ENCODE data around the gene ZFX. TPM values are rescaled to one million over a fixed set of nuclear protein-coding genes. Genes with fewer than 3 reads are reported as not detected.

Gene ZFX
- total RNA-seq, 1 experiment from 2014 or later: 10.5 TPM

DNA sequence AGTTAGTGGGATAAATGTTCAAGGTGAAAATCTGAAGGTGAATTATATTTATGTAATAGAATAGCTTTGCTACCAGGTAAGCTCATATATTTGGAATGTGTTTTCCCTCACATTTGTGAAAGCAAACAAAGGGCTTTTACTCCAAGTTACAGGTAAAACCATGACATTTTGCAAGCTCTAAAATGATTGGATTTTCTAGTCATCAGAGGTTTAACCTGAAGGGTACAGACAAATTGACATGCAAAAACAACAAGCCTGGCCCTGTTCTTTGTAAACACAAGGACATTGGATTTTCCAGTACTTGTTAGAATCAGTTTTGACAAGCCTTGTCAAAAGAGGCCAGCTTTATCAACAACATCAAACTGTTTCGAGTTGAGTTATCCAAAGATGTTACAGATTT lies 51.7 kb downstream of the ZFX start:
- no peak for DNase-seq (ENCODE audit: low spot score)

GRCh38 chrX:24202465-24203031 lies 53.0 kb downstream of the ZFX start:
- DNase-seq (ENCODE audit: low spot score): no peak

GRCh38 chrX:24203072-24203808 lies 53.7 kb downstream of the ZFX start:
- DNase-seq (ENCODE audit: low spot score): no peak

DNA sequence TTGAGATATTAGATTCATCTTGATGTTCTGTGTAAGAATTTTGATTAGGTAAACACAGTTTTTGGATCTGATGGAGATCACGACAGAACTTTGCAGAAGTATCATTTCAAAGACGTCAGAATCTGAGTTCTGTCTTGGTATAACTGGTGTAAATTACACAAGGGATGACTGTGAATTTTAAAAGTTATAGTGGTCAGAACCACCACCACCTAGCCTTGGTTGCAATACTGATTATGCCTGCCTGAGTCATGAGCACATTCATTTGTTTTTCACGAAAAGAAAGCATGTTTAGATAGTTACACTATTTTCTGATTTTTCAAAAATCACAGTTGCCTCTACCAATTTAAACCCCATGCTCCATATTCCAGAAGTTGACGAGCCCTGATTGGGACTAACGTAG lies 54.8 kb downstream of the ZFX start:
- DNase-seq (ENCODE audit: low spot score): no peak

- no peak for DNase-seq (ENCODE audit: low spot score)
Observed at GRCh38 chrX:24204958-24205357, 55.4 kb downstream of the ZFX start.

DNA sequence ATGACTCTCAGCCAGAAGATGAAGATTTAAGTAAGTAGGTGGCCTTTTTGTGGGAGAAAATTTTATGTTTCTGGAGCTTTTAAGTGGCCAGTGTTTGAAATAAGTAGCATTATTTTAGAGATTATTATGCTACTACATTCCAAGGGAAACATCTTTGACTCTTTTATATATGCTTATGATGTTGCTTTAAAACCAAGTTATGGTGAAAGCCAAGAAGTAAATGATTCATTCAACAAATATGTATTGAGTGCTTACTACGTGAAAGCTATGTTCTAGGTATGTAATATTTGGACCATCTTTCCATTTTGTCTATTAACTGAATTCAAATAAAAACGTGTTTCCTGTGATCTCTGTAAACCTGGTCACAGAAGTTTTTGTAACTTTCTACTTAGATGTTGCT lies 58.3 kb downstream of the ZFX start:
- no peak for DNase-seq (ENCODE audit: low spot score)

DNA sequence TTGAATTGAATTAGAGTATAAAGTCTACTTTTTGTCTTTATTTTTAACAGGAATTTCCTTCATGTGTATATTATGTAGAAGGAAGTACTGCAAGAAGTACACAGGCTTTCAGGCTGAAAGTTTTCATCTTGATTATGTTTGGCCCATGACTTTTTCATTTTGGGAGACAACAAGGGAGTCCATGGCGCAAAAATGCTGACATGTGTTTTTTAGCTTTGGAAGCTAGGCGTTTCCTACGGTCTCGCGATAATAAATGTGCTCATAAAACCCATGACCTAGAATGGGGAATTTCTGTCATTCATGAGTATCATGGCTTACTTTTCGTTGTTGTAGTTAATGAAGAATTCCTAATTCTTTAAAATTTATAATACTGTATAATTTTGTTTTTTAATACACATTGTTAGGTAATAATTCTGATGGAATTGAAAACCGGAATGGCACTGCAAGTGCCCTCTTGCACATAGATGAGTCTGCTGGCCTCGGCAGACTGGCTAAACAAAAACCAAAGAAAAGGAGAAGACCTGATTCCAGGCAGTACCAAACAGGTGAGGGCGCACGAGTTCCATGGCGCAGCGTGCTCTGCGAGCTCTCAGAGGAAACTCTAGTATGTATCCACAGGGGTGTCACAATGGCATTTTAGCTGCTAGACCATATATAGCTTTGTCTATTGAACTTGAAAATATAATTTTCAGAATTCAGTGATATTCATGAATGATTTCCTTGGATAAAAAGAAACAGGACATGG lies 59.1 kb downstream of the ZFX start:
- DNase-seq (ENCODE audit: low spot score): no peak

GRCh38 chrX:24210190-24210589 lies 60.7 kb downstream of the ZFX start:
- no peak for DNase-seq (ENCODE audit: low spot score)

DNA sequence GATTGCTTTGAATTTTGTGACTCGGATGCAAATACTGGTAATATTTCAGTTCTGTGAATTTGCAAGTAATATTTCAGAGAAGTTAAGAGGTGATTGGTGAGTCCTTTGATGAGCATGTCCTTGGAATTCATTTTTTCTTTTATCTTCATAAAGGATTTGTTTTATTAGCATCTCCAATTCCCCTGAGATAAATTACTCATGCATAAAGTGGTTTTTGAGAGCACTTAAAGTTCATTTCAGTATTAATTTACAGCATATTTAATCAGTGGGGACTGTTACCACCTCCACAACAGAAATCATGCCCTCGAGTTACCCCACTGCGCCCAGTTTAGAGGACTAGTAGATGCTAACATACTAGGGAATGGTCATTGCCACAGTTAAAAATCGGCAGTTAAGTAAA lies 65.0 kb downstream of the ZFX start:
- DNase-seq (ENCODE audit: low spot score): no peak

DNA sequence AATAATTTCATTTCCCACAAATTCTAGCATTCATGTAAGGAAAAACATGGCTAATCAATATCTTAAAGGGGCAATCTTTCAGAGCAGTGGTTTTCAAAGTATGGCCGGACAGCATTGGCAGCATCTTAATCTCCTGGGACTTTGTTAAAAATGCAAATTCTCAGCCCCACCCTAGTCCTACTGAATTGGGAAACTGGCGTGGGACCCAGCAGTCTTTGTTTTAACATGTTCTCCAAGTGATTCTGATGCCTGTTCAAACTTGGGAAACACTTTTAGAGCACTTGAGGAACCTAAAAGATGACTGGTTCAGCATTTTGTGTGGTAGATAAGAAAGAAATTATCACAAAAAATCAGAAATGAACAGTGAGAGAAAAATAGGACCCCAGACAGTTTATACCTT lies 65.7 kb downstream of the ZFX start:
- DNase-seq (ENCODE audit: low spot score): no peak

- DNase-seq (ENCODE audit: low spot score): no peak
Observed at GRCh38 chrX:24216037-24216436, 66.5 kb downstream of the ZFX start.

DNA sequence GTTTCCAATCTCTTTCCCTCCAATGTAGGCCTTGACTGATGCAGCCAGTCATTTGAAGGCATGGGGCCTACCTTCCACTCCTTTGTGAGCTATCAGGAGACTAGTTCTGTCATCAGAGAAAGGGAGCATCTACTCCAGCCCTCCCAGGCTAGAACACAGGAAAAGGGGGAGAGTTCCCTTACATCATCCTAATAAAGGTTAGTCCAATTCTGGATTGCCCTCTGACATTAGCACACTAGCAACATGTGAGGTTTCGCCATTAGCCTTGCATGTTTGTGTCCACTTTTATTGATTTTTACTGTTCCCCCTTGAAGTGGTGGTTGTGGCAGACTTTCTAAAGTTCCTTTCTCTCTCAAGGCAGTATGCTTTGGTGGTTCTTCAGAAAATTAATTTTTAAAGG lies 67.3 kb downstream of the ZFX start:
- no peak for DNase-seq (ENCODE audit: low spot score)

DNA sequence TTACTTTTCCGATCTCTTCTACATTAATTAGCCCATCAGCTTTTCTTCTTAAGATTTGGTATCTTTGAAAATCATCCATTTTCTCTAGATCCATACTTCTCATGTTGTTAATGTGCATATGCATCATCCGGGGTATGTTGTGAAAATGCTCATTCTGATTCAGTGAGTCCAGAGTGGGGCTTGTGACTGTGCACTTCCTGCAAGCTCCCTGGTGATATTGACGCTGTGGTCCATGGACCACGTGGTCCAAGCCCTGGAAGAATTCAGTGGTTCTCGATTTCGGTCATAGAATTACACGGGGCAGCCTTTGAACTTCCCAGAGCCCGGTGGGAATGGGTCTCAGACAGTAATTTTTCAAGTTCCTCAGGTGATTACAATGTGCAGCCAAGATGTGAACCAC lies 69.8 kb downstream of the ZFX start:
- DNase-seq (ENCODE audit: low spot score): no peak

DNA sequence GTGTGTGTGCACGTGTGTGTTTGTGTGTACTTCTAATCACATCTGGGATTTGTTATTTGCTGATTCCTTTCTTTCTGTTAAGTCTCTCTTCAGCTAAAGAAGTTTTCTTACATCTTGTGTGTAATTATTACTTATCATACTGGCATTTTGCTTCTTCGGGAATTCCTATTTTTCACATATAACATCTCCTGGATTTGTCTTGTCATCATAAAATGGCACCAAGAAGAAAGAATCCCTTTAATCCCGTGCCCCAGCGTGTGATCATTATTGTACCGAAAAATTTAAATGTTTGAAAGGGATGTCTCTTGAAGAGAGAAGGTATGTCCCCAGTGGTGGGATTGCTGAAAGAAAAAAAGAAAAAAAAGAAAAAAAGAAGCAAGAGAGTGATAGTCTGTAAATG lies 72.3 kb downstream of the ZFX start:
- no peak for DNase-seq (ENCODE audit: low spot score)

DNA sequence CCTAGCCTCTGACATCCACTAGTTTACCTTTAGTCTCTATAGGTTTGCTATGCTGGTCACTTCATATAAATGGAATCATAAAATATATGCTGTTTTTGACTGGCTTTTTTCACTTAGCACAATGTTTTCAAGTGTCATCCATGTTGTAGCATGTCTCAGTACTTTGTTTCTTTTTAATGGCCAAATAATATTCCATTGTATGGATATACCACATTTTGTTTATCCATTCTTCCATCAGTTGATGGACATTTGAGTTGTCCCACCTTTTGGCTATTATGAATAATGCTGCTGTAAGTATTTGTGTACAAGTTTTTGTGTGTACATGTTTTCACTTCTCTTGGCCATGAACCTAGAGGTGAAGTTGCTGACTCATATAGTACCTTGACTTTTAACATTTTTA lies 75.7 kb downstream of the ZFX start:
- no peak for DNase-seq (ENCODE audit: low spot score)

GRCh38 chrX:24226176-24226575 lies 76.6 kb downstream of the ZFX start:
- DNase-seq (ENCODE audit: low spot score): no peak

- no peak for DNase-seq (ENCODE audit: low spot score)
Observed at GRCh38 chrX:24228596-24228995, 79.1 kb downstream of the ZFX start.

GRCh38 chrX:24229400-24229879 lies 79.9 kb downstream of the ZFX start:
- DNase-seq (ENCODE audit: low spot score): no peak

GRCh38 chrX:24229976-24230375 lies 80.4 kb downstream of the ZFX start:
- no peak for DNase-seq (ENCODE audit: low spot score)

DNA sequence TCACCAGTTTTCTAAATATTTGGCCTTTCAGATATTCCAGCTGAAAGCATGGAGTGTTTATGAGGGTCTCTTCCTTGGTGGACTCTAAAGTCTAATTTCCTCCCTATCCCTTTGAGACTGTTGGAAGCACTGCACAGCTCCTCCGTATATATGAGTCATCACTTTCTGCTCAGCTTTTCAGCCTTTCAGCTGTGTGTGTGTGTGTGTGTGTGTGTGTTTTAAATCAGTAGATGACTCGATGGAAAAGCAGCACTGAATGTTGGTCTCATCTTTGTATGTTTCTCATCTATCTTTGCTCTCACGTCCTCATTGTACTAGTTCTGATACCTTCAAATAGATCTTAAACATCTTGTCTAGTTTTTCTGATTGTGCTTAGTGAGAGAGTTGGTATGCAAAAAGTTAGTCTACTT lies 81.6 kb downstream of the ZFX start:
- DNase-seq (ENCODE audit: low spot score): no peak

GRCh38 chrX:24231641-24232179 lies 82.2 kb downstream of the ZFX start:
- DNase-seq (ENCODE audit: low spot score): no peak

- DNase-seq (ENCODE audit: low spot score): no peak
Observed at GRCh38 chrX:24232796-24233195, 83.3 kb downstream of the ZFX start.

All from HT-29 (cell line).